Muscle layer of colon (tissue), 2 donors: ENCODE results near the gene JCAD.

Experiments used
- H3K27ac ChIP-seq: one replicate; pipeline ENCODE4 v1.7.0; 2013; ENCODE audit warnings: low read depth, mild to moderate bottlenecking, low read length, moderate library complexity
- H3K27me3 ChIP-seq, 2 donors: one replicate each; pipeline ENCODE4 v1.7.0; 2013; ENCODE audit warnings: low read length in 2 of 2, mild to moderate bottlenecking in 2 of 2; ENCODE audit not compliant: insufficient read depth in 2 of 2, control insufficient read depth in 1 of 2
- H3K36me3 ChIP-seq: one replicate; pipeline ENCODE4 v1.7.0; 2013; ENCODE audit warnings: mild to moderate bottlenecking, low read length; ENCODE audit not compliant: insufficient read depth
- H3K4me1 ChIP-seq: one replicate; pipeline ENCODE4 v1.7.0; 2013; ENCODE audit warnings: mild to moderate bottlenecking, low read length; ENCODE audit not compliant: insufficient read depth
- H3K4me3 ChIP-seq, 2 donors: one replicate each; pipeline ENCODE4 v1.7.0; 2013; ENCODE audit warnings: low read length in 2 of 2, low read depth in 1 of 2, mild to moderate bottlenecking in 1 of 2, moderate library complexity in 1 of 2
- H3K9ac ChIP-seq: one replicate; pipeline ENCODE4 v1.7.0; 2013; ENCODE audit warnings: low read length
- H3K9me3 ChIP-seq: one replicate; pipeline ENCODE4 v1.7.0; 2013; ENCODE audit warnings: mild to moderate bottlenecking, low read length
- donor health status: abdominal sarcoma.
- donor health status: Adenocarcinoma of cecum.

The JCAD gene

GRCh38 chr10:30072068-30072467 is 12.7 kb upstream of the JCAD start:
- H3K9me3 ChIP-seq = no peaks in the 10 kb centered on the region
- H3K36me3 ChIP-seq = no peaks in the 10 kb centered on the region
- no peaks in the 10 kb centered on the region for H3K27me3 ChIP-seq
- no peaks in the 10 kb centered on the region for H3K4me1 ChIP-seq
- no peak overlapping the region for H3K27ac ChIP-seq
- H3K9ac ChIP-seq = no peak overlapping the region
- no peak overlapping the region for H3K4me3 ChIP-seq

- H3K4me1 ChIP-seq = no peaks in the 10 kb centered on the region
- H3K9ac ChIP-seq = no peak overlapping the region
- H3K27me3 ChIP-seq = no peaks in the 10 kb centered on the region
- H3K27ac ChIP-seq = no peak overlapping the region
- no peaks in the 10 kb centered on the region for H3K9me3 ChIP-seq
- no peaks in the 10 kb centered on the region for H3K36me3 ChIP-seq
- no peak overlapping the region for H3K4me3 ChIP-seq
Observed at GRCh38 chr10:30070001-30070685, 10.8 kb upstream of the JCAD start.

- Histone ChIP-seq H3K27me3 (no peaks in the 10 kb centered on the region), H3K27ac (no peak overlapping the region), H3K9ac (no peak overlapping the region), H3K4me3 (no peak overlapping the region), H3K36me3 (no peaks in the 10 kb centered on the region), H3K9me3 (no peaks in the 10 kb centered on the region), H3K4me1 (no peaks in the 10 kb centered on the region)
Observed at GRCh38 chr10:30068492-30069223, 9.3 kb upstream of the JCAD start.

GRCh38 chr10:30063099-30063498 is 3.7 kb upstream of the JCAD start:
- Histone ChIP-seq H3K27me3 (no peaks in the 10 kb centered on the region), H3K9ac (no peak overlapping the region), H3K27ac (no peak overlapping the region), H3K4me1 (peaks cover 14% of the 10 kb centered on the region), H3K4me3 (no peak overlapping the region), H3K36me3 (no peaks in the 10 kb centered on the region), H3K9me3 (no peaks in the 10 kb centered on the region)

- Histone ChIP-seq H3K36me3 (no peaks in the 10 kb centered on the region), H3K4me3 (no peak overlapping the region), H3K27me3 (no peaks in the 10 kb centered on the region), H3K9ac (no peak overlapping the region), H3K9me3 (no peaks in the 10 kb centered on the region), H3K4me1 (peaks cover 16% of the 10 kb centered on the region), H3K27ac (no peak overlapping the region)
Observed at GRCh38 chr10:30062582-30062981, 3.2 kb upstream of the JCAD start.

- Histone ChIP-seq H3K4me1 (peaks cover 18% of the 10 kb centered on the region), H3K27ac (no peak overlapping the region), H3K4me3 (no peak overlapping the region), H3K36me3 (no peaks in the 10 kb centered on the region), H3K9me3 (no peaks in the 10 kb centered on the region), H3K27me3 (no peaks in the 10 kb centered on the region), H3K9ac (no peak overlapping the region)
Observed at GRCh38 chr10:30062090-30062489, 2.7 kb upstream of the JCAD start.

GRCh38 chr10:30058570-30059132 is 735 bp downstream of the JCAD start:
- H3K9ac ChIP-seq = peak overlapping the region; percentile 79
- peak overlapping the region; percentile 90 for H3K27ac ChIP-seq
- no peaks in the 10 kb centered on the region for H3K27me3 ChIP-seq
- H3K9me3 ChIP-seq = no peaks in the 10 kb centered on the region
- peaks cover 36% of the 10 kb centered on the region for H3K4me1 ChIP-seq
- no peaks in the 10 kb centered on the region for H3K36me3 ChIP-seq
- peak overlapping the region; percentile 71 to 83 for H3K4me3 ChIP-seq

GRCh38 chr10:30057894-30058556 is 1.4 kb downstream of the JCAD start:
- peaks cover 36% of the 10 kb centered on the region for H3K4me1 ChIP-seq
- H3K9me3 ChIP-seq = no peaks in the 10 kb centered on the region
- peak overlapping the region; percentile 79 for H3K9ac ChIP-seq
- H3K27me3 ChIP-seq = no peaks in the 10 kb centered on the region
- no peaks in the 10 kb centered on the region for H3K36me3 ChIP-seq
- peak overlapping the region; percentile 90 for H3K27ac ChIP-seq
- peak overlapping the region; percentile 71 to 83 for H3K4me3 ChIP-seq

GRCh38 chr10:30057421-30057841 is 2.0 kb downstream of the JCAD start:
- Histone ChIP-seq H3K4me1 (peaks cover 37% of the 10 kb centered on the region), H3K9me3 (no peaks in the 10 kb centered on the region), H3K27me3 (no peaks in the 10 kb centered on the region), H3K4me3 (peak overlapping the region; percentile 20 to 71), H3K27ac (peak overlapping the region; percentile 90), H3K9ac (peak overlapping the region; percentile 79), H3K36me3 (no peaks in the 10 kb centered on the region)

- Histone ChIP-seq H3K4me1 (peaks cover 43% of the 10 kb centered on the region), H3K27me3 (no peaks in the 10 kb centered on the region), H3K27ac (peak overlapping the region; percentile 90), H3K9ac (peak overlapping the region; percentile 79), H3K9me3 (no peaks in the 10 kb centered on the region), H3K36me3 (no peaks in the 10 kb centered on the region), H3K4me3 (peak overlapping the region in 1 of 2 donors; percentile 71)
Observed at GRCh38 chr10:30056767-30057355, 2.5 kb downstream of the JCAD start.

GRCh38 chr10:30056281-30056680 is 3.1 kb downstream of the JCAD start:
- Histone ChIP-seq H3K9ac (peak overlapping the region; percentile 79), H3K4me3 (peak overlapping the region in 1 of 2 donors; percentile 71), H3K9me3 (no peaks in the 10 kb centered on the region), H3K4me1 (peaks cover 47% of the 10 kb centered on the region), H3K27me3 (no peaks in the 10 kb centered on the region), H3K36me3 (no peaks in the 10 kb centered on the region), H3K27ac (peak overlapping the region; percentile 90)
